Measurements from ENCODE around the gene IGF1. TPM values are rescaled to one million over a fixed set of nuclear protein-coding genes. Genes with fewer than 3 reads are reported as not detected.

IGF1 gene
- total RNA-seq, 1 experiment from 2014 or later, result not detected

- CTCF ChIA-PET, result interaction anchor here (0.5 kb wide), 1 partner anchor 570 kb away, joined by 4 read pairs; no protein-coding TSS in a partner anchor
- DNase-seq, result no peak
Observed at GRCh38 chr12:102510463-102510862, 30.1 kb upstream of the IGF1 start.

GRCh38 chr12:102510031-102510430, 29.7 kb upstream of the IGF1 start:
- TF ChIP-seq, protein P1, sequence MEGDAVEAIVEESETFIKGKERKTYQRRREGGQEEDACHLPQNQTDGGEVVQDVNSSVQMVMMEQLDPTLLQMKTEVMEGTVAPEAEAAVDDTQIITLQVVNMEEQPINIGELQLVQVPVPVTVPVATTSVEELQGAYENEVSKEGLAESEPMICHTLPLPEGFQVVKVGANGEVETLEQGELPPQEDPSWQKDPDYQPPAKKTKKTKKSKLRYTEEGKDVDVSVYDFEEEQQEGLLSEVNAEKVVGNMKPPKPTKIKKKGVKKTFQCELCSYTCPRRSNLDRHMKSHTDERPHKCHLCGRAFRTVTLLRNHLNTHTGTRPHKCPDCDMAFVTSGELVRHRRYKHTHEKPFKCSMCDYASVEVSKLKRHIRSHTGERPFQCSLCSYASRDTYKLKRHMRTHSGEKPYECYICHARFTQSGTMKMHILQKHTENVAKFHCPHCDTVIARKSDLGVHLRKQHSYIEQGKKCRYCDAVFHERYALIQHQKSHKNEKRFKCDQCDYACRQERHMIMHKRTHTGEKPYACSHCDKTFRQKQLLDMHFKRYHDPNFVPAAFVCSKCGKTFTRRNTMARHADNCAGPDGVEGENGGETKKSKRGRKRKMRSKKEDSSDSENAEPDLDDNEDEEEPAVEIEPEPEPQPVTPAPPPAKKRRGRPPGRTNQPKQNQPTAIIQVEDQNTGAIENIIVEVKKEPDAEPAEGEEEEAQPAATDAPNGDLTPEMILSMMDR (IDR thresholded peaks at IDR 0.05; ENCODE audit: unreplicated experiment), result no peak
- H3K9me3 Mint-ChIP-seq (ENCODE audit: low read depth, unreplicated experiment), result no peaks in the 10 kb centered on the region
- CTCF ChIA-PET, result interaction anchor here (0.5 kb wide), 1 partner anchor 569 kb away, joined by 4 read pairs; no protein-coding TSS in a partner anchor
- H3K4me3 Mint-ChIP-seq (ENCODE audit: low read depth, unreplicated experiment), result no peak overlapping the region
- H3K27ac Mint-ChIP-seq (ENCODE audit: unreplicated experiment), result no peak overlapping the region
- H3K4me1 Mint-ChIP-seq (ENCODE audit: low read depth, unreplicated experiment), result no peaks in the 10 kb centered on the region
- DNase-seq, result no peak
- no TSS peak for BruUV-seq (replicated peaks)
- H3K36me3 Mint-ChIP-seq (ENCODE audit: insufficient read depth, unreplicated experiment), result no peaks in the 10 kb centered on the region
- H3K27me3 Mint-ChIP-seq (ENCODE audit: unreplicated experiment), result no peaks in the 10 kb centered on the region
- intact Hi-C loops (cut with micrococcal nuclease; ENCODE audit: unreplicated experiment), result no loop called here

More at GRCh38 chr12:102510463-102510862, 30.1 kb upstream of the IGF1 start:
- BruUV-seq (replicated peaks), result no TSS peak
- H3K27me3 Mint-ChIP-seq (ENCODE audit: unreplicated experiment), result no peaks in the 10 kb centered on the region
- H3K27ac Mint-ChIP-seq (ENCODE audit: unreplicated experiment), result no peak overlapping the region
- no peaks in the 10 kb centered on the region for H3K36me3 Mint-ChIP-seq (ENCODE audit: insufficient read depth, unreplicated experiment)
- no peak overlapping the region for H3K4me3 Mint-ChIP-seq (ENCODE audit: low read depth, unreplicated experiment)
- no peaks in the 10 kb centered on the region for H3K4me1 Mint-ChIP-seq (ENCODE audit: low read depth, unreplicated experiment)
- intact Hi-C loops (cut with micrococcal nuclease; ENCODE audit: unreplicated experiment), result no loop called here
- peaks cover 2% of the 10 kb centered on the region for H3K9me3 Mint-ChIP-seq (ENCODE audit: low read depth, unreplicated experiment)
- TF ChIP-seq, protein P1 (IDR thresholded peaks at IDR 0.05; ENCODE audit: unreplicated experiment), result no peak

- Mint-ChIP-seq H3K27me3 (ENCODE audit: unreplicated experiment) (no peaks in the 10 kb centered on the region), H3K9me3 (ENCODE audit: low read depth, unreplicated experiment) (no peaks in the 10 kb centered on the region), H3K4me3 (ENCODE audit: low read depth, unreplicated experiment) (no peak overlapping the region), H3K36me3 (ENCODE audit: insufficient read depth, unreplicated experiment) (no peaks in the 10 kb centered on the region), H3K27ac (ENCODE audit: unreplicated experiment) (no peak overlapping the region), H3K4me1 (ENCODE audit: low read depth, unreplicated experiment) (no peaks in the 10 kb centered on the region)
- CTCF ChIA-PET, result no interaction called here
- TF ChIP-seq, protein P1 (IDR thresholded peaks at IDR 0.05; ENCODE audit: unreplicated experiment), result no peak
- BruUV-seq (replicated peaks), result no TSS peak
- intact Hi-C loops (cut with micrococcal nuclease; ENCODE audit: unreplicated experiment), result no loop called here
- DNase-seq, result no peak
Observed at GRCh38 chr12:102509123-102509626, 28.8 kb upstream of the IGF1 start.

- Mint-ChIP-seq H3K4me1 (ENCODE audit: low read depth, unreplicated experiment) (no peaks in the 10 kb centered on the region), H3K36me3 (ENCODE audit: insufficient read depth, unreplicated experiment) (no peaks in the 10 kb centered on the region), H3K9me3 (ENCODE audit: low read depth, unreplicated experiment) (peaks cover 3% of the 10 kb centered on the region), H3K27ac (ENCODE audit: unreplicated experiment) (no peak overlapping the region), H3K4me3 (ENCODE audit: low read depth, unreplicated experiment) (no peak overlapping the region), H3K27me3 (ENCODE audit: unreplicated experiment) (no peaks in the 10 kb centered on the region)
- BruUV-seq (replicated peaks), result no TSS peak
- TF ChIP-seq, protein P1 (IDR thresholded peaks at IDR 0.05; ENCODE audit: unreplicated experiment), result no peak
- intact Hi-C loops (cut with micrococcal nuclease; ENCODE audit: unreplicated experiment), result no loop called here
- CTCF ChIA-PET, result no interaction called here
- DNase-seq, result no peak
Observed at GRCh38 chr12:102508052-102508451, 27.7 kb upstream of the IGF1 start.
